Measurements from ENCODE around the gene ASB16. TPM values are rescaled to one million over a fixed set of nuclear protein-coding genes. Genes with fewer than 3 reads are reported as not detected.

ASB16 gene
- total RNA-seq, 1 experiment from 2014 or later, result 0.19 TPM

DNA sequence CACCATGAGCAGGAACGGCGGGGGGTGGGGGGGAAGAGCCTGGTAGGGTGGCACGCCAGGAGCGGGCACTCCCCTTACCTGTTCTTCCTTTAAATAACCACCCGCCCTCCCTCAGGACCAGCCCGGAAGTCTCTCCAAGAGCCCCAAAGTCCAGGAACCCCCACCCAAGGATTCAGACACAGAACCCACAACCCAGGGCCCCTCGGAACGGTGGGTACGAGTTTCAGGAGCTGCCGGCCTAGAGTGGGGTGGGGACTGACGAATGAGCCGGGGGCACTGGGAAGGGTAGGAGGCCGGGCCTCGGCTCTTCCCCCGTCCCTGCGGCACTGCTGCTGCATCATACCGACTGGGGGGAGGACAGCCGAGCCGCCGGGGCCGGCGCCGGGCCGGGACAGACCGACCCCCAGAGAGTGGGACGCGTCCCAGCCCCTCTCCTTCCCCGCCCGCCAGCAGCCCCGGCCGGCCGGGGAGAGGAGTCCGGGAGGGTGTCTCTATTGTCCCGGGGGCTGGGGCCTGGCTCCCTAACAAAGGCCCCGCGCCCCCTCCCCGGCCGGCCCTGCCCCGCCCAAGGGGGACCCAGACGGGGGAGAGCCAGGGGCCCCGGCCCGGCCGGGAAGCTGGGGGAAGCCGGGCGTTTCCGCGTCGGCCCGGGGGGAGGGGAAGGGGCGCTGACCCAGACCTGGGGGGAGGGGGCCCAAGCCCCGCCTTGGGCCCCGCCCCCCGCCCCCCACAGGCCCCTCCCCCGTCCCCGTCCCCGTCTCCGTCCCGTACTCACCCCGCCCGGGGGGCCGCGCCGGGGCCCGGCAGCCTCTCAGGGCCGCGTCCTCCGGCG, 28.4 kb downstream of the ASB16 start:
- peak overlapping the region; percentile 67 for H3K27ac Mint-ChIP-seq (ENCODE audit: unreplicated experiment)
- CTCF ChIA-PET, result interaction anchor here (0.6 to 1.9 kb wide), 5 partner anchors 12 to 237 kb away, joined by 3 to 10 read pairs (median 4); partner anchors contain the start of genes GRN and TMUB2
- H3K4me3 Mint-ChIP-seq (ENCODE audit: low read depth, unreplicated experiment), result peak overlapping the region; percentile 90
- no peak for TF ChIP-seq CTCF (IDR thresholded peaks at IDR 0.05; ENCODE audit: unreplicated experiment)
- BruUV-seq (replicated peaks), result no TSS peak
- intact Hi-C loops (cut with micrococcal nuclease; ENCODE audit: unreplicated experiment), result loop anchor here (2.0 kb wide), 1 partner anchor 132 kb away; no protein-coding TSS in a partner anchor
- H3K9me3 Mint-ChIP-seq (ENCODE audit: low read depth, unreplicated experiment), result no peaks in the 10 kb centered on the region
- peaks cover 69% of the 10 kb centered on the region for H3K36me3 Mint-ChIP-seq (ENCODE audit: insufficient read depth, unreplicated experiment)
- DNase-seq, result peak; percentile 75
- peaks cover 36% of the 10 kb centered on the region for H3K4me1 Mint-ChIP-seq (ENCODE audit: low read depth, unreplicated experiment)
- H3K27me3 Mint-ChIP-seq (ENCODE audit: unreplicated experiment), result no peaks in the 10 kb centered on the region

DNA sequence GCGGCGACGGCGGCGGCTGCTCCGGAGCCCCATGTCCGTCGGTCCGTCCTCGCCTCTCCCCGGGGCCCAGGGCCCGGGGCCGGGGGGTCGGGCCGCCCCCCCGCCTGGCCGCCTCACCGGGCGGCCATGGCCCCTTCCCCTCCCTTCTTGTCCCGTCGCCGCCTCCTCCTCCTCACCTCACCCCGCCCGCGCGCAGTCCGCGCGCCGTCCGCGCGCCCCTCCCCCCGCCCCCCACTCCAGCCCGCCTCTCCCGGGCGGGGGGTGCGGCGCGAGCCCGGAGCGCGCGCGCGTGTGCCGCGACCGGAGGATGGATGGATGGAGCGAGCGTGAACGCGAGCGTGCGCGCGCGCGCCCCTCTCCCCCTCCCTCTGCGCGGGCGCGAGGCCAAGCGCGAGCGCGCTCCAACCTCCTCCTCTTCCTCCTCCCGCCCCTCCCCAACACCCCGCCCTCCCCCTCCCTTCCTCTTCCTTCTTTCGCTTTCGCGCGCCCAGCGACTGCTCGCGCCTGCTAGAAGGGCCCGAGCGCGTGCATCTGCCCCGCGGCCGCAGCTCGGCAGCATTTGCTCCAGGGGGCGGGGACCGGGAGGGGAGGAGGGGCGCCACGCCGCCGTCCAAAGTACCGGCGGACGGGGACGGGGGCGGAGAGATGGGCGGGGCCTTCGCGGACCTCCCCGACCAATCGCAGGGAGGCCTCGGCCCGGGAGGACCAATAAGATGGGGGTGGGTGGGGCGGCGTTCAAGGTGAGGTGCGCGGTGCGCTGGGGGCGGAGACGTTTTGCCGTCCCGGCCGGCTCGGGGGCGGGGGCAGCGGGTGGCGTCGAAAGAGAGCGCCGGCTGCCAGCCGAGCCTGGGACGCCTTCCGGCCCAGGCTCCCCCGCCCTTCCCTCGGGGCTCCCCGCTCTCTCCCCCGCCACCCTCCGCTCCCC, 29.3 kb downstream of the ASB16 start, which contains the start of gene ATXN7L3:
Gene ATXN7L3 (minus strand): TSS at position 332 of the 925 bp plus-strand sequence. CDS start 1,814 bp downstream, outside the sequence.
- BruUV-seq (replicated peaks), result no TSS peak
- CTCF ChIA-PET, result interaction anchor here (0.6 to 1.9 kb wide), 9 partner anchors 13 to 1622 kb away, joined by 3 to 10 read pairs (median 4); partner anchors contain the start of genes GRN, PSMC3IP and TMUB2
- peaks cover 61% of the 10 kb centered on the region for H3K36me3 Mint-ChIP-seq (ENCODE audit: insufficient read depth, unreplicated experiment)

DNA sequence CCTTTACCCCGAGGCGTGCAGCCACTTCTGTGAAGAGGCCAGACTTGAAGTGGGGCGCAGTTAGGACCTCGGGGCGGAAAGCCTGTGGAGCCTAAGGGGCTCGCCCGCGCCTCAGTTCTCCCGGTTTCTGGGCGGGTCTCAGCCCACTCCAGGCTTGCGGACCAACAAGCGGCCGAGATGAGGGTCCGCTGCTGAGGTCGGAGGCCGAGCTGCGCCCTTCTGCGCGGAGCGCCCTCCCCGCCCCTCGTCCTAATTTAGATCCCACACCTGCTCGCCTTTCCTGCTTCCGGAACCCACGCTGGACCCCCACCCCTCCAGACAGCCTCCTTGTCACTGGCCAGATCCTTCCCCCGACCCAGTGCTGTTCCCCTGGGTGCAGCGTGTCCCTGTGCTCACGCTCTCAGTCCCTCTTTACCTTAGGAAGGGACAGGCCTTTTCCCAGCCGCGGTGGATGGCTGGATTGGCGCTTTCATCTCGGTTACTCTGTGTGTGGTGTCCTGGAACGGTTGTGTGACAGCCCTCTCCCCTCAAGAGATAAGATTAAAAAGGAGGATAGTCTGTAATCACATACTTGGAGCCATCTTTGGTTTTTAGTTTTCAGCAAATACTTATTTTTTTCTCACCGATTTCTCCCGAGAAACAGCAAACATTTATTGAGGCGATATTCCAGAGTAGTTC, 30.1 kb downstream of the ASB16 start:
- BruUV-seq (replicated peaks), result TSS peak; percentile 65
- Mint-ChIP-seq H3K36me3 (ENCODE audit: insufficient read depth, unreplicated experiment) (peaks cover 58% of the 10 kb centered on the region), H3K4me3 (ENCODE audit: low read depth, unreplicated experiment) (peak overlapping the region; percentile 90), H3K4me1 (ENCODE audit: low read depth, unreplicated experiment) (peaks cover 42% of the 10 kb centered on the region), H3K27ac (ENCODE audit: unreplicated experiment) (peak overlapping the region; percentile 90), H3K27me3 (ENCODE audit: unreplicated experiment) (no peaks in the 10 kb centered on the region), H3K9me3 (ENCODE audit: low read depth, unreplicated experiment) (no peaks in the 10 kb centered on the region)
- intact Hi-C loops (cut with micrococcal nuclease; ENCODE audit: unreplicated experiment), result loop anchor here (1.0 to 5.0 kb wide), 2 partner anchors 22 to 147 kb away; partner anchors contain the start of gene GRN
- TF ChIP-seq CTCF (IDR thresholded peaks at IDR 0.05; ENCODE audit: unreplicated experiment), result no peak
- DNase-seq, result no peak
- CTCF ChIA-PET, result interaction anchor here (0.6 kb wide), 2 partner anchors 63 to 575 kb away, joined by 3 to 6 read pairs; no protein-coding TSS in a partner anchor

More for the DNA sequence above, 29.3 kb downstream of the ASB16 start, which contains the start of gene ATXN7L3:
- peak; percentile 100 for DNase-seq
- Mint-ChIP-seq H3K4me3 (ENCODE audit: low read depth, unreplicated experiment) (peak within 1 kb of the TSS; percentile 90), H3K9me3 (ENCODE audit: low read depth, unreplicated experiment) (no peaks in the 10 kb centered on the region), H3K27ac (ENCODE audit: unreplicated experiment) (peak within 1 kb of the TSS; percentile 90), H3K4me1 (ENCODE audit: low read depth, unreplicated experiment) (peaks cover 42% of the 10 kb centered on the region), H3K27me3 (ENCODE audit: unreplicated experiment) (no peaks in the 10 kb centered on the region)
- no peak for TF ChIP-seq CTCF (IDR thresholded peaks at IDR 0.05; ENCODE audit: unreplicated experiment)
- intact Hi-C loops (cut with micrococcal nuclease; ENCODE audit: unreplicated experiment), result loop anchor here (1.0 to 5.0 kb wide), 3 partner anchors 22 to 147 kb away; partner anchors contain the start of gene GRN

Measured in Calu3 (cell line).